ENCODE data around the gene RMRP. TPM values are rescaled to one million over a fixed set of nuclear protein-coding genes. Genes with fewer than 3 reads are reported as not detected.
A peak's percentile ranks its signal among the peaks of the same experiment; 100 is the strongest.

Gene RMRP
- total and polyA plus RNA-seq, 9 of the 15 experiments (the other 6 are each of a cell fraction or from before 2014, with no cell fraction given), result 75.7 to 89,974 (median 13,378) TPM; not detected in 3

DNA sequence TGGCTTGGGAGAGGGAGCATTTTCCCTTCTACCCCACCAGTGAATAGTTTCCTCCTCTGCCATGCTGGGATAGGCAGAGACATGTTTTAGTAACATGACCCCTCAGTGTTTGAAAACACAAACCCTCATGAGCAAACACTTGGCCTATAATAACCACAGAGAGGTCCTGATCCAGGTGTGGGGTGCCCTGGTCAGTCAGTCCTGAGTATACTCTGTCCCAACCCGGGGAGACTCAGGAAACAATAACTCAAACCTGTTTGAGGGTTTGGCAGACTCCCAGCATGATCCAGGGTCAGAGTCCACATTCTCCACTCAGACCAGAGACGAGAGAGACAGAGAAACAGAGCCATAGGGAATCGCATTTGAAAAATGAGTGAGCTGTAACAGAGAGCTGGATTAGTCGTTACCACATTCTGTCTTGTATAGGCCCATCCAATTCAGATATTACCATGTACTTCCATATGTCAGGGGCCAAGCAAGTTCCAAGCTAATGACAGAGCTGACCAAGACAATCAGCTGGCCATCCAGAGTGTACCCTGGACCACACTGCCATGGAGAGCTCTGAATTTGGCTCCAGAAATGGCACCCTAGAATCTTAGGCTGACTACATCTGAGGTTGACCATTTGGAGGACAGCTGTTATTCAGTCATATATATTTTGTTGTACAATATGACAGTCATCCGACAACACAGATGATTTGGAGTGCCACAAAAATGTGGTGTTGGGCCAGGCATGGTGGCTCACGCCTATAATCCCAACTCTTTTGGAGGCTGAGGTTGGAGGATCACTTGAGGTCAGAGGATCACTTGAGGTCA, 11.7 kb upstream of the RMRP start:
- Histone ChIP-seq H3K4me2 (ENCODE audit: insufficient read depth, low read length) (no peak overlapping the region), H4K20me1 (replicated peaks; ENCODE audit: control insufficient read depth, insufficient read depth, low read length) (no peaks in the 10 kb centered on the region), H3K27ac (ENCODE audit: extremely low read depth, low read depth, low read length) (no peak overlapping the region), H3K9me1 (ENCODE audit: control insufficient read depth, insufficient read depth, low read length) (no peaks in the 10 kb centered on the region), H3K79me2 (ENCODE audit: control insufficient read depth, insufficient read depth, low read length) (peaks cover 4% of the 10 kb centered on the region), H3K4me3 (no peak overlapping the region), H3K9me3 (replicated peaks; ENCODE audit: control insufficient read depth, insufficient read depth, low read depth, low read length) (no peaks in the 10 kb centered on the region), H3K36me3 (ENCODE audit: control insufficient read depth, insufficient read depth, low read length) (no peaks in the 10 kb centered on the region), H2AFZ (ENCODE audit: low read depth, low read length) (peak overlapping the region; percentile 63), H3K4me1 (replicated peaks in 1 of 2; ENCODE audit: control insufficient read depth in 2 of 2, insufficient read depth in 2 of 2, low read length in 2 of 2) (peaks cover under 1 to 15% of the 10 kb centered on the region in 2 experiments; a peak in 3 of 5 replicates), H3K27me3 (ENCODE audit: control insufficient read depth in 2 of 2, insufficient read depth in 2 of 2, low read length in 2 of 2) (no peaks in the 10 kb centered on the region), H3K9ac (ENCODE audit: insufficient read depth in 1 of 2, low read depth in 2 of 2, low read length in 2 of 2) (no peak overlapping the region; a peak in 1 of 4 replicates)
- DNase-seq (ENCODE audit: extremely low read depth in 1 of 4, low spot score in 3 of 4), result no peak
- in situ Hi-C loops (cut with MboI) (no loop called here), intact Hi-C loops (cut with micrococcal nuclease) (loop anchor here (10.0 kb wide), 1 partner anchor 145 kb away; the partner anchor contains the start of genes HINT2 and SPAG8)
- ChIA-PET POLR2A (interaction anchor here (0.5 to 1.2 kb wide), 3 partner anchors 10 to 21 kb away, joined by 3 to 10 read pairs (median 3); partner anchors contain the start of gene TPM2), CTCF (ENCODE audit: low intra/inter-chr PET ratio) (no interaction called here)
- no peak for FAIRE-seq
- ATAC-seq, result no peak
- BruUV-seq (replicated peaks), result no TSS peak
- WGBS (ENCODE audit: insufficient coverage, low coverage, missing lambda C conversion rate), result 44% methylated on average over 5 of the region's 6 CpGs
- TF ChIP-seq RNF2 (IDR thresholded peaks at IDR 0.05) (no peak), SAP30 (IDR thresholded peaks at IDR 0.05; ENCODE audit: borderline replicate concordance, insufficient read depth, low read depth, low read length, poor library complexity, severe bottlenecking) (no peak), ZC3H8 (IDR thresholded peaks at IDR 0.05) (no peak), ZNF140 (CRISPR knock-in tag; IDR thresholded peaks at IDR 0.05) (no peak), NFXL1 (CRISPR knock-in tag; IDR thresholded peaks at IDR 0.05) (no peak), NCOA2 (IDR thresholded peaks at IDR 0.05; ENCODE audit: partially characterized antibody in 2 of 2) (no peak), ZNF561 (CRISPR knock-in tag; conservative IDR thresholded peaks at IDR 0.05) (no peak), ADNP (tag; IDR thresholded peaks at IDR 0.05) (no peak), RFX7 (CRISPR knock-in tag; IDR thresholded peaks at IDR 0.05) (no peak), ZKSCAN8 (CRISPR knock-in tag; IDR thresholded peaks at IDR 0.05) (no peak), NR2C2 (CRISPR knock-in tag; IDR thresholded peaks at IDR 0.05) (no peak), NR2C2 (tag; IDR thresholded peaks at IDR 0.05) (no peak), CXXC5 (CRISPR knock-in tag; IDR thresholded peaks at IDR 0.05) (no peak), SAFB (IDR thresholded peaks at IDR 0.05; ENCODE audit: borderline replicate concordance, low read depth, low read length) (no peak)
- TF ChIP-seq, protein P1, sequence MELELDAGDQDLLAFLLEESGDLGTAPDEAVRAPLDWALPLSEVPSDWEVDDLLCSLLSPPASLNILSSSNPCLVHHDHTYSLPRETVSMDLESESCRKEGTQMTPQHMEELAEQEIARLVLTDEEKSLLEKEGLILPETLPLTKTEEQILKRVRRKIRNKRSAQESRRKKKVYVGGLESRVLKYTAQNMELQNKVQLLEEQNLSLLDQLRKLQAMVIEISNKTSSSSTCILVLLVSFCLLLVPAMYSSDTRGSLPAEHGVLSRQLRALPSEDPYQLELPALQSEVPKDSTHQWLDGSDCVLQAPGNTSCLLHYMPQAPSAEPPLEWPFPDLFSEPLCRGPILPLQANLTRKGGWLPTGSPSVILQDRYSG (tag; conservative IDR thresholded peaks at IDR 0.05; ENCODE audit: low read depth), result no peak
- TF ChIP-seq, protein P2, sequence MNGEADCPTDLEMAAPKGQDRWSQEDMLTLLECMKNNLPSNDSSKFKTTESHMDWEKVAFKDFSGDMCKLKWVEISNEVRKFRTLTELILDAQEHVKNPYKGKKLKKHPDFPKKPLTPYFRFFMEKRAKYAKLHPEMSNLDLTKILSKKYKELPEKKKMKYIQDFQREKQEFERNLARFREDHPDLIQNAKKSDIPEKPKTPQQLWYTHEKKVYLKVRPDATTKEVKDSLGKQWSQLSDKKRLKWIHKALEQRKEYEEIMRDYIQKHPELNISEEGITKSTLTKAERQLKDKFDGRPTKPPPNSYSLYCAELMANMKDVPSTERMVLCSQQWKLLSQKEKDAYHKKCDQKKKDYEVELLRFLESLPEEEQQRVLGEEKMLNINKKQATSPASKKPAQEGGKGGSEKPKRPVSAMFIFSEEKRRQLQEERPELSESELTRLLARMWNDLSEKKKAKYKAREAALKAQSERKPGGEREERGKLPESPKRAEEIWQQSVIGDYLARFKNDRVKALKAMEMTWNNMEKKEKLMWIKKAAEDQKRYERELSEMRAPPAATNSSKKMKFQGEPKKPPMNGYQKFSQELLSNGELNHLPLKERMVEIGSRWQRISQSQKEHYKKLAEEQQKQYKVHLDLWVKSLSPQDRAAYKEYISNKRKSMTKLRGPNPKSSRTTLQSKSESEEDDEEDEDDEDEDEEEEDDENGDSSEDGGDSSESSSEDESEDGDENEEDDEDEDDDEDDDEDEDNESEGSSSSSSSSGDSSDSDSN (IDR thresholded peaks at IDR 0.05; ENCODE audit: borderline replicate concordance in 1 of 2, low read depth in 2 of 2, low read length in 2 of 2), result no peak
- TF ChIP-seq, protein P3, sequence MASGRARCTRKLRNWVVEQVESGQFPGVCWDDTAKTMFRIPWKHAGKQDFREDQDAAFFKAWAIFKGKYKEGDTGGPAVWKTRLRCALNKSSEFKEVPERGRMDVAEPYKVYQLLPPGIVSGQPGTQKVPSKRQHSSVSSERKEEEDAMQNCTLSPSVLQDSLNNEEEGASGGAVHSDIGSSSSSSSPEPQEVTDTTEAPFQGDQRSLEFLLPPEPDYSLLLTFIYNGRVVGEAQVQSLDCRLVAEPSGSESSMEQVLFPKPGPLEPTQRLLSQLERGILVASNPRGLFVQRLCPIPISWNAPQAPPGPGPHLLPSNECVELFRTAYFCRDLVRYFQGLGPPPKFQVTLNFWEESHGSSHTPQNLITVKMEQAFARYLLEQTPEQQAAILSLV (tag; IDR thresholded peaks at IDR 0.05), result no peak
